Gastroesophageal sphincter (tissue), 3 donors: ENCODE data around the gene EPHB1.

ENCODE experiments used
- EP300 ChIP-seq: sonication (generic); formaldehyde crosslinking; IDR thresholded peaks from one replicate; pipeline ENCODE4 v1.6.1; 2017; ENCODE audit warnings: antibody characterized with exemption, mild to moderate bottlenecking
- POLR2A ChIP-seq, 2 donors: fragments of 450-650 bp; IDR thresholded peaks; one replicate each; pipeline ENCODE4 v1.6.1; 2017; ENCODE audit warnings: antibody characterized with exemption in 2 of 2, mild to moderate bottlenecking in 2 of 2, moderate library complexity in 1 of 2
- TF ChIP-seq, protein P1 (sequence below), 4 experiments: fragments of 200-600 bp in 2 of 4; fragments of 450-650 bp in 2 of 4; sonication (generic) in 1 of 4; IDR thresholded peaks; one replicate each; pipeline ENCODE4 v1.5.1; 2017 to 2019; ENCODE audit warnings: antibody characterized with exemption in 4 of 4, mild to moderate bottlenecking in 2 of 4, moderate library complexity in 2 of 4

DNA sequence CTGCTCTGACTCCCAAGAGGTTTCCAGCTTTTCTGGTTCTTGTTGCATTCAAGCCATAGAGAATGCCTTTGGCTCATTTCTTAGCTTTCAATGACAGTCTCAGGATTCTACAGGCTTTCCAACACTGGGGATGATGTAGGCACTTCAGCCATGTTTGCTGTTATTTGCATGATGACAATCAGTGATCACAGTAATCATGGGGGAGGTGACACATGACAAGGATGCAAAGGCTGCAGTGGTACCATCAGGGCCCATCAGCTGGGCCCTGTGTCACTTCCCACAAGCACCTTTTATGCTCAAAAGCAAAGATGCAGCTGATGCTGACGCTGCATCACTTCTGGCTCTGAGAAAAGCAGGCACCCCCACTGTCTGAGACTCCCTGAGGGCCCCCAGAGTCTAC is 18.6 kb downstream of the EPHB1 start:
- TF ChIP-seq POLR2A (IDR thresholded peaks at IDR 0.05) = no peak
- TF ChIP-seq, protein P1, sequence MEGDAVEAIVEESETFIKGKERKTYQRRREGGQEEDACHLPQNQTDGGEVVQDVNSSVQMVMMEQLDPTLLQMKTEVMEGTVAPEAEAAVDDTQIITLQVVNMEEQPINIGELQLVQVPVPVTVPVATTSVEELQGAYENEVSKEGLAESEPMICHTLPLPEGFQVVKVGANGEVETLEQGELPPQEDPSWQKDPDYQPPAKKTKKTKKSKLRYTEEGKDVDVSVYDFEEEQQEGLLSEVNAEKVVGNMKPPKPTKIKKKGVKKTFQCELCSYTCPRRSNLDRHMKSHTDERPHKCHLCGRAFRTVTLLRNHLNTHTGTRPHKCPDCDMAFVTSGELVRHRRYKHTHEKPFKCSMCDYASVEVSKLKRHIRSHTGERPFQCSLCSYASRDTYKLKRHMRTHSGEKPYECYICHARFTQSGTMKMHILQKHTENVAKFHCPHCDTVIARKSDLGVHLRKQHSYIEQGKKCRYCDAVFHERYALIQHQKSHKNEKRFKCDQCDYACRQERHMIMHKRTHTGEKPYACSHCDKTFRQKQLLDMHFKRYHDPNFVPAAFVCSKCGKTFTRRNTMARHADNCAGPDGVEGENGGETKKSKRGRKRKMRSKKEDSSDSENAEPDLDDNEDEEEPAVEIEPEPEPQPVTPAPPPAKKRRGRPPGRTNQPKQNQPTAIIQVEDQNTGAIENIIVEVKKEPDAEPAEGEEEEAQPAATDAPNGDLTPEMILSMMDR (IDR thresholded peaks at IDR 0.05) = no peak
- no peak for TF ChIP-seq EP300
